Stimulated activated CD4-positive, alpha-beta T cell treated with anti-CD3 and anti-CD28 coated beads, TNF-alpha, amount 100 ng/mL, for 4 hours (primary cell): ENCODE results near the gene IL17RB.

Experiments used
- DNase-seq, 3 experiments: peaks; one replicate each; pipeline ENCODE4 v3.0.0-alpha.2; 2020; ENCODE audit warnings: low read depth in 3 of 3

The IL17RB gene, protein sequence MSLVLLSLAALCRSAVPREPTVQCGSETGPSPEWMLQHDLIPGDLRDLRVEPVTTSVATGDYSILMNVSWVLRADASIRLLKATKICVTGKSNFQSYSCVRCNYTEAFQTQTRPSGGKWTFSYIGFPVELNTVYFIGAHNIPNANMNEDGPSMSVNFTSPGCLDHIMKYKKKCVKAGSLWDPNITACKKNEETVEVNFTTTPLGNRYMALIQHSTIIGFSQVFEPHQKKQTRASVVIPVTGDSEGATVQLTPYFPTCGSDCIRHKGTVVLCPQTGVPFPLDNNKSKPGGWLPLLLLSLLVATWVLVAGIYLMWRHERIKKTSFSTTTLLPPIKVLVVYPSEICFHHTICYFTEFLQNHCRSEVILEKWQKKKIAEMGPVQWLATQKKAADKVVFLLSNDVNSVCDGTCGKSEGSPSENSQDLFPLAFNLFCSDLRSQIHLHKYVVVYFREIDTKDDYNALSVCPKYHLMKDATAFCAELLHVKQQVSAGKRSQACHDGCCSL

DNA sequence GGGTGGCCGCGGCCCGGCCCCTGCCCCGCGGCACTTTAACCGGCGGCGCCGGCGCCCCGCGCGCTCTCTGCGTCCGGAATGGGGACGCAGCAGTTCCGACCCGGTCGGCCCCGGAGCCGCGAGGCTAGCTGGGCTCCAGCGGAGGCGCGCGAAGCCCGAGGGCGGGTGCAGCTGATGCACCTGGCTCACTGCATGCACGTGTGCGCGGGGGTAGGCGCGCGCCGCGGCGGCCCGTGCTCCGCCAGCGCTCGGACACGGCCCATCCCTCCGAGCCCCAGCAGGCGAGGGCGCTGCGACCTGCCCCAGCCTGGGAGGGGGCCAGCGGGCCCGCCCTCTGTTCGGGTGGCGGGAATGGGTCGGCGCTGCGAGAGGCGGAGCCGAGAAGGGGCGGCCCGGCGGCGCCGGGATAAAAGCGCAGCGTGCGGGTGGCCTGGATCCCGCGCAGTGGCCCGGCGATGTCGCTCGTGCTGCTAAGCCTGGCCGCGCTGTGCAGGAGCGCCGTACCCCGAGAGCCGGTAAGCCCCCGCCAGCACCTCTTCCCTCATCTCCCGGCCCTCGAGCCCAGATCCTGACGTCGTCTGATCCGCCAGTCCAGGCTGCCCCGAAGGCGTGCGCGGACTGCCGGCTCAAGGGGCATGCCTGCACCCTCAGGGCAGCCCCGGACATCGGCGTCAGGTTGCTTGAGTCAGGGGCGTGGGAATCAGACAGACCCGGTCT, at the start of gene IL17RB, which contains the start of gene CHDH:
TSS of gene IL17RB (plus strand) at position 435 of the 717 bp plus-strand sequence. CDS start at position 456, 21 bp downstream.
TSS of gene CHDH (minus strand) at position 286 of the 717 bp plus-strand sequence. CDS start 22,411 bp downstream, outside the sequence.
- no peak for DNase-seq

DNA sequence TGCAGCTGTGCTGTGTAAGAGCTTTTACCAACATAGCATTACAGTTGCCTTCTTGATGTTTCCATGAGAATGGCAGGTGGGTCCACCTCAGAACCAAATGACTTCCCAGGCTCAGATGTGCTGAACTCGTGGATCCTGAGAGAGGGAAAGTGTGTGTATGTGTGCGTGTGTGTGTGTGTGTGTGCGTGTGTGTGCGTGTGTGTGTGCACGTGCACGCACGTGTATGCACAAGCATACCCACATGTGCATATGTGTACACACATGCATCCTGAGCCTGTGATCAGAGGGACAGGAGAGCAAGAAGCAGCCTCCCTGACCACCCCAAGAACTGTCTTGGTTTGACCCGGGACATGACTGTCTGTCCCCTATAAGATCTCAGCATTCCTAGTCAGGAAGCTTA, 48.2 kb upstream of the IL17RB start:
- no peak for DNase-seq

DNA sequence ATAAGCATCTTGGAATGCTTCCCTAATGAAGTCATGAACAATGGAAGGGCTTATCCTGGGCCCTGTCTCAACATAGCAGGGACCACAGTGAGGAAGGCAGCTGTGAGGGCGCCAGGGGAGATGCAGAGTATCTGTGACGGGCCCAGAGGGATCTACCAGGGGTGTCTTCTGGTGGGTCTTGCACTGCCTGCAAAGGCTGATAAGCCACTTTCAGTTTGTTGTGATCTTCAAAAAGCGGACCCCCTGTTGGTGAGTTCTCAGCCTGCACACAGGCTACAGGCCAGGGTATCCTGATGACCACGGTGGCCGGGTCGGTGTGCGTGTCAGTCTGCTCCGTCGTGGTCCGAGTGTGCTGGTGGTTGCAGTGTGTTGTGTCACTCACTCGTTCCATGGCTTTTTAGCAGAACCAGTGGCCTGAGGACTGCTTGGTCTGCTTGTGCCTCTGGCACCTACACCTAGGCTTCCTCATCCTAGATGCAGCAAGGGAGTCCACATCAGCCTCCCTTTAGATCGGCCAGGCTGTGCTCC, 47.0 kb upstream of the IL17RB start:
- DNase-seq: no peak

DNA sequence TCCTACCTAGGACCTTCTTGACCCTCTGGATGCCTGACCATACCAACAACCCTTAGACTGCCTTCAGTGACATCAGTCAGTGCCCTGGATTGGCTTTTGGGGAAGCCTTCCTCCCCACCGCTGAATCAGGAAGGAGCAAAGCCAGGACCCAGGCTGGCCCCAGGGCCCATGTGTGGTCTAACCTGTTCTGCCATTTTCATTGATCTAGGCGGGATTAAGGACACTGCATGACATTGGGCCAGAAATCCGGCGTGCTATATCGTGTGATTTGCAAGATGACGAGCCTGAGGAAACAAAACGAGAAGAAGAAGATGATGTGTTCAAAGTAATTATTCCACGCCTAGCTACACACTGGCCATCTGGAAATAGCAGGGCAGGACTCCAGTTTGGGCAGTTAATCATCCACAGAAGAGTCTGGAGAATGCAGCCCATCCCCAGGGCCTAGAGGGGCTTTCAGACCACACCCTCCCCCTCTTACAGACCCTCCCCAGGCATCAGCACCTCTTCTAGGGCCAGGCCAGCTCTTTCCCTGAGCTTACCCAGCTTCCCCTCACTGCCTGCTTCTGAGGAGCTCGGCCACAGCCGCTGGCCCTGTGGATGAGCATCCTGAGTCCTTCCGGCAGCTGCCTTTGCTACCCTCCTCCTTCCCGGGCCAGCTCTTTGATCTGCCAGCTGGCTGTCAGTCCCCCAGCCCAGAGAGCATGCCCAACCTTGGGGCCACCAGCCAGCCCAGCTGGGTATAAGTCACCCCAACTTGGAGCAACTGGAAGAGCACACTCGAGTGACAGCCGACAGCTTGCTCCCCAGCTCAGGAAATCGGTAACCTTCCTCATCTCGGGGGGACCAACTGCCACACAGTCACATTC, 46.1 kb upstream of the IL17RB start:
- no peak for DNase-seq

DNA sequence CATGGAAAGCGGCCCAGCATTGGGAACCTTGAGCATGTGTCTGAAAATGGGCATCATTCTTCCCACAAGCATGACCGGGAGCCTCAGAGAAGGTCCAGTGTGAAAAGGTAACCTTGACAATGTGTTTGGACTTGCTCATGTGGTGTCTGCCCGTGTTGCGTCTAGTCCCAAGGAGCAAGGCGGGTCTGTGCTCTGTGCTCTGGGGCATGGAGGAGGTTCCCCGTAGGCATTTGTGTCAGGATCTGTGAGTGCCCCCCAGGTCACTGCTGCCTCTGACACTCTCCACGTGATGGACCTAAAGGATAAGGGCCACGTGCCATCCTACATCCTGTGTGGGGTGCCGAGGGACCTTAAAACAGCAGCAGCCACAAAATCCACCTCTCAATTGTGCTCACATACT, 45.0 kb upstream of the IL17RB start:
- no peak for DNase-seq

DNA sequence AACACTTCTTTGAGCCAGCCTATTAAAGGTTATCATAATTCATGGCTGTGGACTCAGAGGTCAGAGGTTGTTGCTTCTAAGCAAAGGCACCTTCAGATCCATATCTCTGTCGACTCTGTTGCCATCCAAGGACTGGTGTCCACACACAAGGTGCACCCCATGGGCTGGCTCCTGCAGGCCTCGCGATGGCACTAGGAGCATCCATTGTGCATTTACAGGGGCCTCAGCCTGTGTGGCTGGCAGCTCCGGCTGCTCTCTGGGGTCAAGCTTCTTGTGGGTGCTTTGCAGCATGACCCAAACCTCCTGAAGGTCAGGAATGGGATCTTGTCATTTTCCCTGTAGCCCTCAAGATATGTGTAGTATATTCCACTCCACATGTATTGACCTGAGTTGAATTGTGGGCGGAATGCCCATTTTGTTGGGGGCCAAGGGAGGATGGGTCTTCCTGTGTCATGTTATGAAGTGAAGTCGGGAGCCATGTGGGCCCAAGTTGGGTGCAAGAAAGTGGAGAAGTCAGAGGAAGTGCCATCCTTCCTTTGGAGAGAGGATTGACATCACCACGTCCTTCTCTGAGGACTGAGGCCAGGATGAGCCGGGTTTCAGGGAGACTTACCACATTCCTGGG, 44.0 kb upstream of the IL17RB start:
- no peak for DNase-seq

DNA sequence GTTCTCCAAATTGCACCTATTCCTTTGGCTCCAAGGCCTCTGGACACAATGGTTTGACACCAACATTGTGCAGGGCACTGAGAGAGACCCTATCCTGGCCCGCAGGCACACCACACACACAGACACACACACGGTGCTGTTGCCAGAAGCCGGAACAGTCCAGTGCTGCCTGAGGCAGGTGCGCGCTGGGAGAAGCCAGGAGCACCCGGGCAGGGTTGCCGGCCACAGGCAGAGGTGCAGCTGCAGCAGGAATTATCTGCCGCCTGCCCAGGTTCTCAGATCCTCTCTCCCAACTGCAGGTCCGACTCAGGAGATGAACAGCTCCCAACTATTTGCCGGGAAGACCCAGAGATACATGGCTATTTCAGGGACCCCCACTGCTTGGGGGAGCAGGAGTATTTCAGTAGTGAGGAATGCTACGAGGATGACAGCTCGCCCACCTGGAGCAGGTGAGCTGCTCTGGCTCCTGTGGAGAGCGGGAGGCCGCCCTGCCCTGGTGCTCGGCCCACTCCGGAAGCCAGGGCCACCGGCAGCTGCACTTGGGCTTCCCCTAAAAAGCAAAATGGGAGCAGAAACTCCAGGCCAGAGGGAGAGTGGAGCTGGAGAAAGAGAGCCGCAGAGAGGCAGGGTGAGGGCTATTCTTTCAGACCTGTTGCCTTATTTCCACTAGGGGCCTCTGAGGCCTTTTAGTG, 43.1 kb upstream of the IL17RB start:
- no peak for DNase-seq

DNA sequence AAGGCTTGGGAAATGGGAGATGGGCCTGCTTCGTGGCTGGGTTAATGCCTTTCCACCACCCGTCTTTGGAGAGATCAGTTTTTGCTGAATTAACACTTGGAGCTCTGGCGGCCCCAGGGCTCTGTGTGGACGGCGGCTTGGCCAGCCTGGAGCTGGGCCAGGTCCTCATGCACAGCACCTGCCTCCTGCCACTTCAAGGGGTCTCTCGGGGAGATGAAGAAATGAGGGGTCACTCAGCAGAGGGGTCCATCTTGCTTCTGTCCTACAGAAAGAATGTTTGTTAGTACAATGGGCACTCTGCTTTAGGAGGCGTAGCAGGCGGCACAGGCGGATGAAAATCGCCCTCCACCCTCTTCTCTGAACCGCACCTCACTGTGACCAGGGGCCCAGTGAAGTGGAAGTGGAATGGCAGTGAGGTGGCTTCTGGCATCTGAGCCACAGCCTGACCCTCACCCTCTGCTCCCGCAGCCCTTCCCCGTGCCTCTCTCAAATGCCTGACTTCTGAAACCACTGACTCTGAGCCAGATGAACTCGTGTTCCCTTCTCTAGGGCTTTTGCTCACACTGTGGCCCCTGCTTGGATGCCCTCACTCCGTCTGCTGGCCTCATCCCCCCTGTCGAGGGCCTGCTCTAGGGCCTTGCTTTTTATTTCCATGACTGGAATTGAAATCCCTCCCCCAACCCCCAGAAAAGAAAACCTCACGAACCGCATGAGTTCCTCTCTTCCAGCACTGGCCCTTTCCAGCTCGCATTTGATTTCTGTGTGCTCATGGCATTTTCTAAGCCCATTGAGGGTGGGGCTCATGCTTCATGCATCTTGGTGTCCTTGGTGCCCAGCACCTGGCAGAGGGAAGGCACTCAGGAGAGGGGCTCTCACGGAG, 42.3 kb upstream of the IL17RB start:
- no peak for DNase-seq

DNA sequence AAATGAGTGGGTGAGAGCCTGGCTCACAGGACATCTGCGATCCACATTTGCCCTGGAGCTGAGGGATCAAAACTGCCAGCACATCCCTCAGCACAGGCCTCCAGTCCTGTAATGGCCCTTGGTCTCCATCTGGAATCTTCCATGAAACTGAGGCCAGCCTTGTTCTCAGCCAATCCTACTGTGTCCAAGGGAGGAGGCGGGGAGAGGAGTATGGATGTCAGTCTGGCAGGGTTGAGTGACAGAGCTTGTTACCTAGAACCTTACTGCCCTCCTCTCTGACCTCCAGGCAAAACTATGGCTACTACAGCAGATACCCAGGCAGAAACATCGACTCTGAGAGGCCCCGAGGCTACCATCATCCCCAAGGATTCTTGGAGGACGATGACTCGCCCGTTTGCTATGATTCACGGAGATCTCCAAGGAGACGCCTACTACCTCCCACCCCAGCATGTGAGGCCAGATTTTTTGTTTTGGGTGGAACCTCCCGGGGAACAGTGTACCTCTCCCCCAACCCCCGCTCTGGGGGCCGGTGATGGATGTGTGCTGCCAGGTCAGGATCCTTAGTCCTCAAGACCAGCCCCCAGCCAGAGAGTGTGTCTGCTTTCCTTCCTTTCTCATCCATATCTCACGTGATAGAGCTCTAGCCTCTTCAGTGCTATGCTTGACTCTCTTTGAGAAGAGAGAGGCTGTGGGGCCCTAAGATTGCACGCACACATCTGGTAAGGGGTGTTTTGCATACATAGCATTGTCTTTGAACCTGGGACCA, 41.5 kb upstream of the IL17RB start:
- DNase-seq: no peak

DNA sequence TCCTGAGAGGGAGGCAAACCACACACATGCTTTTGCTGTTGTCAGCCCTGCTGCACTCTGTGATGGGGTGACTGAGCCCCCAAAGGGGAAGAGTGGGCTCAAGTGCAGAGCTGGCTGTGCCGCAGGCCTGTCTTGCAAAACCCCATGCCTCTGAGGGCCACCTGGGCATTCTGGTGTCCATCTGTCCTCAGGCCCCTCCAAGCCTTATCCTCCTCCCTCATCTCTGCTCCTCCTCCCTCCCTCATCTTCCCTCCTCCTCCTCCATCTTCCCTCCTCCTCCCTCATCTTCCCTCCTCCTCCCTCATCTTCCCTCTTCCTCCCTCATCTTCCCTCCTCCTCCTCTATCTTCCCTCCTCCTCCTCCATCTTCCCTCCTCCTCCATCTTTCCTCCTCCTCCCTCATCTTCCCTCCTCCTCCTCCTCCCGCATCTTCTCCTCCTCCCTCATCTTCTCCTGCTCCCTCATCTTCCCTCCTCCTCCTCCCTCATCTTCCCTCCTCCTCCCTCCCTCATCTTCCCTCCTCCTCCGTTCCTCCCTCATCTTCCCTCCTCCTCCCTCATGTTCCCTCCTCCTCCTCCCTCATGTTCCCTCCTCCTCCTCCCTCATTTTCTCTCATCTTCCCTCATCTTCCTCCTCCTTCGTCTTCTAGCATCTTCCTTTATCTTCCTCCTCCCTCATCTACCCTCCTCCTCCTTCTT, 40.8 kb upstream of the IL17RB start:
- no peak for DNase-seq

DNA sequence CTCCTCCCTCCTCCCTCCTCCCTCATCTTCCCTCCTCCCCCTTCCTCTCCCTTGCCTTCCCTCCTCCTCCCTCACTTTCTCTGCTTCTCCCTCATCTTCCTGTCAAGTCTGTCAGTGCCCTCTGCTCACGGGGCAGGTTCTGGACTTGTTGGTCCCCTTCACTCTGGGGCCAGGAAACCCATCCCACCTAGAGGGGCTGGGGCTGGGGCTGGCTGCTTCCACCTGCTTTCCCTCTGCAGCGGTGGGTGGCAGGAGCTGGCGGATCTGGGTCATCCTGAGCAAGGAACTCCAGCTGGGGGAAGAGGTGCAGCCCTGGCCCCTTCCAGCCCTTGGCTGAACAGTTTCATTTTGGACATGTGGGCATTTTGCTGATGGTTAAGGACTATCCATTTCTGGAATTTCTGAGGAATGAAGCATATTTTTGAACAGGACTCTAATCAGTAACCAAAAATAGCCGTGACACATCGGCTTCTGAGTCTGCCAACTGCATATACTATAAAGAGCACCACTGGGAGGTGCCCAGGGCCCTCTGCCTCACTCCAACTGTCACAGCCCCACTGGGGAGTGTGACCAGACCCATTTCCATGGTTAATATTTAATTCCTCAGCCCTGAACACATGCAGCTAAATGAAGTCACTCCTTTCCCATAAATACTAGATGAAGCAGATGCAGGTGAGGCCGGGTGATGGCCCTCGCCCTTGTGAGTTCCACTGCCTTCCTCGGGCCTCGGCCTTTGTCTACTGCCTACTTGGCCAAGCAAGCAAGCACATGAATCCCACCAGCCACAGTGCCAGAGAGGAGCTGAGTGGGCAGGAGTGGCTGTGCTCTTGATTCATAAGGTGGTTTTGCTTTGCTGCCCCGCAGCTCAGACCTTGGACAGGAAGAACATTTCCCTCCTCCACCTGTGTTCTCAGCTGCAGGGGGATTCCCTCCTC, 39.9 kb upstream of the IL17RB start:
- no peak for DNase-seq

DNA sequence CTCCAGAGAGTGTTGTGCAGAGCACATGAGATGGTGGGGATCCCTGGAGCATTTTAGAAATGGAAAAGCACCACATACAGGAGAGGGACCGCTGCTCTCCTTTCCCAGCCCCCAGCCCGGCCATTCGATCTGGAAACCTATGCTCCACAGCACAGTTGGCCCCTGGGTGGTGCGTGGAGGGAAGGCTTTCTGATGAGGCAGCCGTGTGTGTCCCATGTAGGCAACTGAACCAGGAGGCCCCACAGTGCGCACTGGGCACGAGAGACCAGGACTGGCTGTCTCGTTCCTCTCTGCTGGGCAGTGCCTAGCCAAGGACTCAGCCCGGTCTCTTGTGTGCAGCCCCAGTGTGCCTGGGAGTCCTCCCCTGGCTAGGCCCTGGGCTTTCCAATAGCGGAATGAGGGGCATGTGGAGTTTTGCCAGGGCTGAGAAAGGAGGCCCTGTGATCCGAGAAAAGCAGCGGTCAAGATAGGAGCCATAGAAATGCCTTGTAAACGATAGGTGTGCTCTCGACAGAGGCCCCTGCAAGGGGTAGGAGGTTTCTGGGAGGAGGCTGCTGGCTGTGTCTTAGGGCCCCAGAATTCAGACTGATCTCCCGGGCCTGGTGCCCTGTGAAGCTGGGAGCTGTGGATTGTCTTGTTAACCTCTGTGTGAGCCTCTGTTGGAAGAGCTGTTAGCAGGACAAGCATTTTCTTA, 39.1 kb upstream of the IL17RB start:
- DNase-seq: no peak

DNA sequence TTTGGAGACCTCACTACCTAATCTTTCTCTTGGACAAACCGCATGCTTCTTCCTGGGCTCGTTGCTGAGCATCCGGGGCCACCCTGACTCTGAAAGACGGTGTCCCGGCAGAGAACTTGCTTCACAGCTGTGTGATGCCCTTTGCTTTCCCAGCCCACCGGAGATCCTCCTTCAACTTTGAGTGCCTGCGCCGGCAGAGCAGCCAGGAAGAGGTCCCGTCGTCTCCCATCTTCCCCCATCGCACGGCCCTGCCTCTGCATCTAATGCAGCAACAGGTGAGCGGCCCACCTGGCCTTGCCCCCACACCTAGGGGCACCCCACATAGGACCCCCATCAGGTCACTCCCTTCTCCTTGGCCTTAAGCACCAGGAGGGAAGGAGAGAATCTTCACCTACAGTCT, 37.9 kb upstream of the IL17RB start:
- DNase-seq: no peak

DNA sequence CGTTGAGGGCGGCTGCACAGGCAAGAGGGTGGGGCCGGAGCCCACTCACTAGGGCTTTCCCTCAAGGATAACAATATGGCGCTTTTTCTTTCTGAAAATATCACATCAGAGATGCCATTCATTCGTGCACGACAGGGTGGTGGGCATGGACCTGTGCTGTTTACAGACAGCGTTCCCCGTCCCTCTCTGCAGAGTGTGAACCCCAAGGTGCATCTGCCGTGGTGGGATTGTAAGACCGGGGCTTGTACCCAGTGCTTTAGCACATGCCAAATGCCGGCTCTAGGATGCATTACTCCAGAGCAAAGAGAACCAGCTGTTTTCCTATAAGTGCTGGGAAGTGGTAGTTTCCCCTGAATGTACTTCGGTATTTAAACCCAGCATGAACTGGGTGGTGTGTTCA, 37.1 kb upstream of the IL17RB start:
- no peak for DNase-seq

DNA sequence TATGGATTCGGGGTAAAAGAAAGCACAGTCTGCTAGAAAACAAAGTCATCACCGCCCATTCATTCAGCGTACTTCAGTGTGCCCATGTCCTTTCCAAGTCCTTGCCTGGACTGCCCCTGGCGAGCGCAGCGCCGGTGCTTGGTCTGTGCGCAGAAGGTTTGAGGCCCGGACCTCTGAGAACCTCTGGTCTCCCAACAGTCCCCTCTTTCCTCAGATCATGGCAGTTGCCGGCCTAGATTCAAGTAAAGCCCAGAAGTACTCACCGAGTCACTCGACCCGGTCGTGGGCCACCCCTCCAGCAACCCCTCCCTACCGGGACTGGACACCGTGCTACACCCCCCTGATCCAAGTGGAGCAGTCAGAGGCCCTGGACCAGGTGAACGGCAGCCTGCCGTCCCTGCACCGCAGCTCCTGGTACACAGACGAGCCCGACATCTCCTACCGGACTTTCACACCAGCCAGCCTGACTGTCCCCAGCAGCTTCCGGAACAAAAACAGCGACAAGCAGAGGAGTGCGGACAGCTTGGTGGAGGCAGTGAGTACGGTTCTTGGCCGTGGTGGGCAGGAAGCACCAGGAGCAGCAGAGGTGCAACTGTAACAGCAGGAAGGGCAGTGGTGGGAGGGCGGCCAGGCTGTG, 36.5 kb upstream of the IL17RB start:
- DNase-seq: no peak
